ENCODE data around the gene WDR20. TPM values are rescaled to one million over a fixed set of nuclear protein-coding genes. Genes with fewer than 3 reads are reported as not detected.

WDR20 gene
- total and polyA plus RNA-seq, 2 experiments from 2014 or later, result 15.1 to 24.9 TPM

GRCh38 chr14:102182936-102183619 lies 43.4 kb downstream of the WDR20 start:
- H3K79me2 ChIP-seq (ENCODE audit: insufficient read depth), result peaks cover 95% of the 10 kb centered on the region
- no peak for TF ChIP-seq EZH2 (IDR thresholded peaks at IDR 0.05; ENCODE audit: insufficient read depth, poor library complexity, severe bottlenecking)
- H4K20me1 ChIP-seq (ENCODE audit: insufficient read depth), result peaks cover 8% of the 10 kb centered on the region
- no peak overlapping the region for H3K9ac ChIP-seq
- no peaks in the 10 kb centered on the region for H3K27me3 ChIP-seq (replicated peaks; ENCODE audit: insufficient read depth)
- H3K9me3 ChIP-seq (ENCODE audit: low read depth), result no peaks in the 10 kb centered on the region
- H3K4me3 ChIP-seq, result no peak overlapping the region
- H3F3A ChIP-seq (ENCODE audit: insufficient read depth), result peaks cover 30% of the 10 kb centered on the region
- peaks cover 47% of the 10 kb centered on the region for H3K4me1 ChIP-seq (ENCODE audit: insufficient read depth)
- H3K27ac ChIP-seq, result peak overlapping the region; percentile 38
- no peak overlapping the region for H2AFZ ChIP-seq
- peak overlapping the region; percentile 61 for H3K4me2 ChIP-seq (ENCODE audit: unreplicated experiment)
- no peaks in the 10 kb centered on the region for H3K9me2 ChIP-seq (ENCODE audit: insufficient read depth)
- 54 to 55% methylated on average over 9 of the region's 9 CpGs for WGBS, 2 experiments (ENCODE audit: low coverage in 1 of 2, low lambda C conversion rate in 2 of 2, missing lambda C conversion rate in 2 of 2)
- DNase-seq, result peak; percentile 77
- in situ Hi-C loops (cut with MboI), result no loop called here
- H3K36me3 ChIP-seq (ENCODE audit: low read depth), result no peaks in the 10 kb centered on the region

- Histone ChIP-seq H3K9me3 (ENCODE audit: low read depth) (no peaks in the 10 kb centered on the region), H3K4me1 (ENCODE audit: insufficient read depth) (peaks cover 53% of the 10 kb centered on the region), H4K20me1 (ENCODE audit: insufficient read depth) (peaks cover 8% of the 10 kb centered on the region), H3F3A (ENCODE audit: insufficient read depth) (peaks cover 30% of the 10 kb centered on the region), H3K27me3 (replicated peaks; ENCODE audit: insufficient read depth) (no peaks in the 10 kb centered on the region), H3K9ac (no peak overlapping the region), H3K4me3 (no peak overlapping the region), H2AFZ (no peak overlapping the region), H3K9me2 (ENCODE audit: insufficient read depth) (no peaks in the 10 kb centered on the region), H3K36me3 (ENCODE audit: low read depth) (no peaks in the 10 kb centered on the region), H3K79me2 (ENCODE audit: insufficient read depth) (peaks cover 95% of the 10 kb centered on the region), H3K4me2 (ENCODE audit: unreplicated experiment) (no peak overlapping the region), H3K27ac (no peak overlapping the region)
- no peak for DNase-seq
- WGBS, 2 experiments (ENCODE audit: low coverage in 1 of 2, low lambda C conversion rate in 2 of 2, missing lambda C conversion rate in 2 of 2), result 96 to 99% methylated on average over 3 of the region's 3 CpGs
- in situ Hi-C loops (cut with MboI), result no loop called here
- TF ChIP-seq EZH2phosphoT487 (IDR thresholded peaks at IDR 0.05; ENCODE audit: insufficient read depth, low read depth) (no peak), EZH2 (IDR thresholded peaks at IDR 0.05; ENCODE audit: insufficient read depth, poor library complexity, severe bottlenecking) (no peak)
These were observed 44.2 kb downstream of the WDR20 start for GRCh38 chr14:102183886-102184285.

- Histone ChIP-seq H3K9ac (no peak overlapping the region), H3K27me3 (replicated peaks; ENCODE audit: insufficient read depth) (no peaks in the 10 kb centered on the region), H3K9me3 (ENCODE audit: low read depth) (no peaks in the 10 kb centered on the region), H3K79me2 (ENCODE audit: insufficient read depth) (peaks cover 95% of the 10 kb centered on the region), H3K4me3 (no peak overlapping the region), H3K27ac (no peak overlapping the region), H2AFZ (no peak overlapping the region), H3K36me3 (ENCODE audit: low read depth) (no peaks in the 10 kb centered on the region), H3K9me2 (ENCODE audit: insufficient read depth) (no peaks in the 10 kb centered on the region), H3K4me2 (ENCODE audit: unreplicated experiment) (no peak overlapping the region), H3K4me1 (ENCODE audit: insufficient read depth) (peaks cover 53% of the 10 kb centered on the region), H3F3A (ENCODE audit: insufficient read depth) (peaks cover 30% of the 10 kb centered on the region), H4K20me1 (ENCODE audit: insufficient read depth) (peaks cover 8% of the 10 kb centered on the region)
- TF ChIP-seq EZH2 (IDR thresholded peaks at IDR 0.05; ENCODE audit: insufficient read depth, poor library complexity, severe bottlenecking) (no peak), EZH2phosphoT487 (IDR thresholded peaks at IDR 0.05; ENCODE audit: insufficient read depth, low read depth) (no peak)
- WGBS, 2 experiments (ENCODE audit: low coverage in 1 of 2, low lambda C conversion rate in 2 of 2, missing lambda C conversion rate in 2 of 2), result 88 to 90% methylated on average over 14 of the region's 14 CpGs
- in situ Hi-C loops (cut with MboI), result no loop called here
- DNase-seq, result no peak
These were observed 44.8 kb downstream of the WDR20 start for GRCh38 chr14:102184316-102185035.

GRCh38 chr14:102185360-102185759 lies 45.7 kb downstream of the WDR20 start:
- Histone ChIP-seq H3F3A (ENCODE audit: insufficient read depth) (peaks cover 30% of the 10 kb centered on the region), H3K27ac (no peak overlapping the region), H3K9ac (no peak overlapping the region), H3K9me3 (ENCODE audit: low read depth) (no peaks in the 10 kb centered on the region), H3K4me1 (ENCODE audit: insufficient read depth) (peaks cover 53% of the 10 kb centered on the region), H3K4me3 (no peak overlapping the region), H3K36me3 (ENCODE audit: low read depth) (no peaks in the 10 kb centered on the region), H3K9me2 (ENCODE audit: insufficient read depth) (no peaks in the 10 kb centered on the region), H2AFZ (no peak overlapping the region), H3K4me2 (ENCODE audit: unreplicated experiment) (no peak overlapping the region), H3K27me3 (replicated peaks; ENCODE audit: insufficient read depth) (no peaks in the 10 kb centered on the region), H4K20me1 (ENCODE audit: insufficient read depth) (peaks cover 8% of the 10 kb centered on the region), H3K79me2 (ENCODE audit: insufficient read depth) (peaks cover 95% of the 10 kb centered on the region)
- no peak for DNase-seq
- WGBS, 2 experiments (ENCODE audit: low coverage in 1 of 2, low lambda C conversion rate in 2 of 2, missing lambda C conversion rate in 2 of 2), result 95 to 96% methylated on average over 8 of the region's 8 CpGs
- no peak for TF ChIP-seq EZH2 (IDR thresholded peaks at IDR 0.05; ENCODE audit: insufficient read depth, poor library complexity, severe bottlenecking)
- TF ChIP-seq EZH2phosphoT487 (IDR thresholded peaks at IDR 0.05; ENCODE audit: insufficient read depth, low read depth), result no peak
- in situ Hi-C loops (cut with MboI), result no loop called here

All from GM23248 (cell line).